ENCODE results near the gene PRSS36.
"Not testable (repeated sequence)": the region's sequence is repeated elsewhere in the genome, so short reads cannot be mapped to it uniquely, and the experiment has no call there.

PRSS36 gene

DNA sequence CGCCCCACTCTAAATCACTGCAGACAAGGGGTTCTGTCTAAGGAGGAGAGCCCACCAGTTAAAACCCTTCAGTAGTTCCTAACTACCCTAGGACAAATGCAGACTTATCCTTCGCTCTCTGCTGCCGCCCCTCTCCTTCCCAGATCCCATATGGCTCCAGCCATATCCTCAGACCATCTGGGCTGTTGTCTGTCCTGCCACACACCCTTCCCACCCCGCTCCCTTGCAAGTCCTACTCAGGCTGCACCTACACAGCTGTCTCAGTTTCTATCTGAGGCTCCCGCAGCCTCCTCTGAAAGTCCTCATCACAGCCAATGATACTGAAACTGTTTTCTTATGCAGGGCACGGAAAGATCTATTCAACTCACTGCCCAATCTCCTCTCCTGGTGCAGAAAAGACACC is 42.4 kb downstream of the PRSS36 start:
- peak overlapping the region; percentile 98 for H3K4me2 ChIP-seq (ENCODE audit: low read depth, low read length, poor library complexity, severe bottlenecking)
- H2AFZ ChIP-seq (ENCODE audit: low read depth, low read length, severe bottlenecking): peak overlapping the region; percentile 74
- H4K20me1 ChIP-seq (ENCODE audit: low read depth, low read length): no peaks in the 10 kb centered on the region
- TF ChIP-seq CTCF (IDR thresholded peaks at IDR 0.05; ENCODE audit: insufficient read depth, low read length, poor library complexity, severe bottlenecking) (no peak), EZH2phosphoT487 (conservative IDR thresholded peaks at IDR 0.05; ENCODE audit: low read length) (no peak)
- 0 out of 2 replicates have a peak, but pooled peaks cover 11% of the 10 kb centered on the region for H3F3A ChIP-seq (ENCODE audit: insufficient read depth)
- H3K36me3 ChIP-seq (ENCODE audit: low read length): no peaks in the 10 kb centered on the region
- no peaks in the 10 kb centered on the region for H3K27me3 ChIP-seq (ENCODE audit: low read length)
- no peaks in the 10 kb centered on the region for H3K9me3 ChIP-seq (ENCODE audit: insufficient read depth, low read length)
- H3K27ac ChIP-seq (ENCODE audit: low read depth, low read length): peak overlapping the region; percentile 28
- 0 out of 2 replicates have a peak, but pooled peaks cover 7% of the 10 kb centered on the region for H3K79me2 ChIP-seq (ENCODE audit: insufficient read depth, low read length)
- no peaks in the 10 kb centered on the region for H3K9me2 ChIP-seq (replicated peaks; ENCODE audit: insufficient read depth, low read length)
- peak overlapping the region; percentile 86 for H3K9ac ChIP-seq (ENCODE audit: low read length)
- peak overlapping the region; percentile 74 for H3K4me3 ChIP-seq (ENCODE audit: insufficient read depth, low read length, poor library complexity, severe bottlenecking)

GRCh38 chr16:31106509-31107464 is 43.1 kb downstream of the PRSS36 start:
- H3K9me2 ChIP-seq (replicated peaks; ENCODE audit: insufficient read depth, low read length): no peaks in the 10 kb centered on the region
- no peaks in the 10 kb centered on the region for H3K36me3 ChIP-seq (ENCODE audit: low read length)
- TF ChIP-seq EZH2phosphoT487 (conservative IDR thresholded peaks at IDR 0.05; ENCODE audit: low read length): no peak
- TF ChIP-seq CTCF (IDR thresholded peaks at IDR 0.05; ENCODE audit: insufficient read depth, low read length, poor library complexity, severe bottlenecking): no peak
- H4K20me1 ChIP-seq (ENCODE audit: low read depth, low read length): no peaks in the 10 kb centered on the region
- no peaks in the 10 kb centered on the region for H3K27me3 ChIP-seq (ENCODE audit: low read length)
- H2AFZ ChIP-seq (ENCODE audit: low read depth, low read length, severe bottlenecking): no peak overlapping the region
- 0 out of 2 replicates have a peak overlapping the region, but pooled peaks have one; percentile 86 for H3K9ac ChIP-seq (ENCODE audit: low read length)
- H3K27ac ChIP-seq (ENCODE audit: low read depth, low read length): 0 out of 2 replicates have a peak overlapping the region, but pooled peaks have one; percentile 28
- 0 out of 2 replicates have a peak, but pooled peaks cover 7% of the 10 kb centered on the region for H3K79me2 ChIP-seq (ENCODE audit: insufficient read depth, low read length)
- H3F3A ChIP-seq (ENCODE audit: insufficient read depth): 0 out of 2 replicates have a peak, but pooled peaks cover 11% of the 10 kb centered on the region
- no peak overlapping the region for H3K4me3 ChIP-seq (ENCODE audit: insufficient read depth, low read length, poor library complexity, severe bottlenecking)
- H3K4me2 ChIP-seq (ENCODE audit: low read depth, low read length, poor library complexity, severe bottlenecking): peak overlapping the region; percentile 98
- H3K9me3 ChIP-seq (ENCODE audit: insufficient read depth, low read length): no peaks in the 10 kb centered on the region

DNA sequence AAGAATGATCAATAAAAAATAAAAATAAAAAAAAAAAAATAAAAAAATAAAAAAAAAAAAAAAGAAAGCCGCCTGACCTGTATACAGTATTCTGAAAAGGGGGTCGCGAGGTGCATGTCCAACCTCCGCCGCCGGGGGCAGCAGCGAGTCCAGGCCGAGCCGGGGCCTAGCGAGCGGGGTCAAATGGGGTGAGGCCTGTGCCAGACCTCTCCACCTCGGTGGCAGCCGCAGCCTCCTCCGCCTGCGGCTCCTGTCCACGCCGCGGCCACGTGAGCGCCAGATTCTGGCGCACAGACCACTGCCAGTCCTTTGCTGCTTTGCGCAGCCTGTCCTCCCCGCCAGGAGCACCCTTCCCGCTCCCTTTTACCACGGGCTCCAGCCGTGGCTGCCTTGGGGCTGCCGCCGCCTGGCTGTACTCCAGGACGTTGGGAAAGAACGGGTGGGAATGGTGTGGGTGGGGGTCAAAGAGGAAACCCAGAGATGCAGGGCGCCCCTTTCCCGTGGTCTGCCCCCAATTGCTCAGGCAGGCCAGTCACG is 44.1 kb downstream of the PRSS36 start:
- peak overlapping the region; percentile 89 for H2AFZ ChIP-seq (ENCODE audit: low read depth, low read length, severe bottlenecking)
- H3K9me3 ChIP-seq (ENCODE audit: insufficient read depth, low read length): no peaks in the 10 kb centered on the region
- H3K27ac ChIP-seq (ENCODE audit: low read depth, low read length): no peak overlapping the region
- H3K9me2 ChIP-seq (replicated peaks; ENCODE audit: insufficient read depth, low read length): no peaks in the 10 kb centered on the region
- H3K27me3 ChIP-seq (ENCODE audit: low read length): no peaks in the 10 kb centered on the region
- peak; percentile 41 for TF ChIP-seq CTCF (IDR thresholded peaks at IDR 0.05; ENCODE audit: insufficient read depth, low read length, poor library complexity, severe bottlenecking)
- TF ChIP-seq EZH2phosphoT487 (conservative IDR thresholded peaks at IDR 0.05; ENCODE audit: low read length): no peak
- H3K4me2 ChIP-seq (ENCODE audit: low read depth, low read length, poor library complexity, severe bottlenecking): peak overlapping the region; percentile 10
- H4K20me1 ChIP-seq (ENCODE audit: low read depth, low read length): no peaks in the 10 kb centered on the region
- 0 out of 2 replicates have a peak, but pooled peaks cover 11% of the 10 kb centered on the region for H3F3A ChIP-seq (ENCODE audit: insufficient read depth)
- no peak overlapping the region for H3K4me3 ChIP-seq (ENCODE audit: insufficient read depth, low read length, poor library complexity, severe bottlenecking)
- peak overlapping the region; percentile 35; the same call in 1 of the 2 replicates for H3K9ac ChIP-seq (ENCODE audit: low read length)
- H3K36me3 ChIP-seq (ENCODE audit: low read length): no peaks in the 10 kb centered on the region
- 0 out of 2 replicates have a peak, but pooled peaks cover 7% of the 10 kb centered on the region for H3K79me2 ChIP-seq (ENCODE audit: insufficient read depth, low read length)

DNA sequence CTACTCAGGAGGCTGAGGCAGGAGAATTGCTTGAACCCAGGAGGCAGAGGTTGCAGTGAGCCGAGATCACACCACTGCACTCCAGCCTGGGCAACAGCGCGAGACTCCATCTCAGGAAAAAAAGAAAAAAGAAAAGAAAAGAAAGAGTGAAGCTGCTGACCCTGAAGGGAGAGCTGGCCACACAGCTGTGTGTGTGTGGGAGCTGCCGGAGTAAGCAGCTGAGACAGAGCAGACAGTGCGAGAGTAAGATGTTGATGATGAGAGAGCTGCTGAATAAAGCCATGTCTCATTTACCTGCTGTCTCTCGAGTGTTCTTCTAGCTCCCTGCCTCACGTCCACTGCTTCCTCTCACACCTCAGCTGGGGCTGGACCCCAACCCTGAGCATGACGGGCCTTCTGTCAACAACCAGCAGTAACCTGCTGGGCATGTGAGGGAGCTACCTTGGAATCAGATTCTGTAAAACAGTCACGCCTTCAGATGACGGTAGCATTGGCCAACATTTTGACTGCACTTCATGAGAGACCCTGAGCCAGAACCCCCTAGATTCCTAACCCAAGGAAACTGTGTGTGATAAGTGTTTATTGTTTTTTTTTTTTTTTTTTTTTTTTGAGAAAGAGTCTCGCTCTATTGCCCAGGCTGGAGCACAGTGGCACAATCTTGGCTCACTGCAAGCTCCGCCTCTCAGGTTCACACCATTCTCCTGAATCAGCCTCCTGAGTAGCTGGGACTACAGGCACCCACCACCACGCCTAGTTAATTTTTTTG is 48.8 kb downstream of the PRSS36 start:
- H3F3A ChIP-seq (ENCODE audit: insufficient read depth); H3K4me2 ChIP-seq (ENCODE audit: low read depth, low read length, poor library complexity, severe bottlenecking); H2AFZ ChIP-seq (ENCODE audit: low read depth, low read length, severe bottlenecking); H3K27ac ChIP-seq (ENCODE audit: low read depth, low read length); H3K79me2 ChIP-seq (ENCODE audit: insufficient read depth, low read length); H3K27me3 ChIP-seq (ENCODE audit: low read length); H3K9ac ChIP-seq (ENCODE audit: low read length); H3K9me2 ChIP-seq (replicated peaks; ENCODE audit: insufficient read depth, low read length); H3K9me3 ChIP-seq (ENCODE audit: insufficient read depth, low read length); H4K20me1 ChIP-seq (ENCODE audit: low read depth, low read length); H3K36me3 ChIP-seq (ENCODE audit: low read length); H3K4me3 ChIP-seq (ENCODE audit: insufficient read depth, low read length, poor library complexity, severe bottlenecking): not testable (repeated sequence)
